Measurements from ENCODE around the gene NDUFAF8.

DNA sequence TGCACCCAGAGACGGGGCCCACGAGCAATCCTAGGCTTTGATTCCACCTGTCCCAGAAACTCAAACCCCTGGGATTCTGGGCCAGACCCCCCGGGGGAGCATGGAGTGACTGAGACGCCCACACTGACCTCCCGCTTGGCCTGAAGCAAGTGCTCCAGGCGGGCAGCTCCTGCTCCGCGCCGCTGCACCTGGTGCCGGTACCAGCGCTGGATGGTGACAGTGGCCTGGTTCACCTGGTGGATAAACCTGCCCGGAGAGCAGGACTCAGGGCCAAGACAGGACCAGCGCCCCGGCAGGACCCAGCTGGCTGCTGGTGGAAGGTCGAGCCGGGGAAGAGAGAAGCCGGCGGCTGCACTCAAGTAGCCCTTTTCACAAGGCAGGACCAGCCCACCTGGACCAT lies 38.9 kb upstream of the NDUFAF8 start:
- TF ChIP-seq POLR2A (IDR thresholded peaks at IDR 0.05), result no peak
- TF ChIP-seq, protein P1, sequence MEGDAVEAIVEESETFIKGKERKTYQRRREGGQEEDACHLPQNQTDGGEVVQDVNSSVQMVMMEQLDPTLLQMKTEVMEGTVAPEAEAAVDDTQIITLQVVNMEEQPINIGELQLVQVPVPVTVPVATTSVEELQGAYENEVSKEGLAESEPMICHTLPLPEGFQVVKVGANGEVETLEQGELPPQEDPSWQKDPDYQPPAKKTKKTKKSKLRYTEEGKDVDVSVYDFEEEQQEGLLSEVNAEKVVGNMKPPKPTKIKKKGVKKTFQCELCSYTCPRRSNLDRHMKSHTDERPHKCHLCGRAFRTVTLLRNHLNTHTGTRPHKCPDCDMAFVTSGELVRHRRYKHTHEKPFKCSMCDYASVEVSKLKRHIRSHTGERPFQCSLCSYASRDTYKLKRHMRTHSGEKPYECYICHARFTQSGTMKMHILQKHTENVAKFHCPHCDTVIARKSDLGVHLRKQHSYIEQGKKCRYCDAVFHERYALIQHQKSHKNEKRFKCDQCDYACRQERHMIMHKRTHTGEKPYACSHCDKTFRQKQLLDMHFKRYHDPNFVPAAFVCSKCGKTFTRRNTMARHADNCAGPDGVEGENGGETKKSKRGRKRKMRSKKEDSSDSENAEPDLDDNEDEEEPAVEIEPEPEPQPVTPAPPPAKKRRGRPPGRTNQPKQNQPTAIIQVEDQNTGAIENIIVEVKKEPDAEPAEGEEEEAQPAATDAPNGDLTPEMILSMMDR (IDR thresholded peaks at IDR 0.05), result no peak
